ENCODE results near the gene BCAS3. TPM values are rescaled to one million over a fixed set of nuclear protein-coding genes. Genes with fewer than 3 reads are reported as not detected.

Gene BCAS3
- total RNA-seq, 1 donor from 2014 or later = 14.5 TPM

DNA sequence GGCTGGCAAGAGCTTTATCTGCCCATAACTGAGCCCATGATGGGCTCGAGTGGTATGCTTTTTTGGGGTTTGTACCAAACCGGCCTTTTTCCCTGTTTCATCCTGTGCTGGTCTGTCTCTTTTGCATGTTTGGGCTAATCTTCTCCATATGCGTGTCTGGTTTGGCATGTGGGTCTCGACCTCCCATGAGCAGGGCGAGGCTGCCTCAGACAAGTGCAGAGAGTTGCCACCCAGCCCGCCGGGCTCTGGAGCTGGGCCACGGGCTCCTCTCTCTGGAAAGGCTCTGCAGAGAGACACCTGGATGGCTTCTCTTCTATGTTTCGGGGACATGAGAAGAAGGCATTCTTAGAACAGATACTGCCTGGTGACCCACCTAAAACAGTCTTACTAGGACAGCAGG lies 654.2 kb downstream of the BCAS3 start:
- DNase-seq (ENCODE audit: low read depth) (no peak), FAIRE-seq (no peak)
- H4K20me1 ChIP-seq (ENCODE audit: insufficient read depth, low read length) = no peaks in the 10 kb centered on the region
- H3K27ac ChIP-seq (ENCODE audit: low read depth, low read length) = no peak overlapping the region
- H3K4me1 Mint-ChIP-seq (ENCODE audit: low read depth, unreplicated experiment) = peaks cover 4% of the 10 kb centered on the region
- H3K4me3 Mint-ChIP-seq (ENCODE audit: unreplicated experiment) = no peak overlapping the region
- H3K27ac Mint-ChIP-seq (ENCODE audit: unreplicated experiment) = no peak overlapping the region
- no peaks in the 10 kb centered on the region for H3K36me3 Mint-ChIP-seq (ENCODE audit: low read depth, unreplicated experiment)
- TF ChIP-seq, protein P1, sequence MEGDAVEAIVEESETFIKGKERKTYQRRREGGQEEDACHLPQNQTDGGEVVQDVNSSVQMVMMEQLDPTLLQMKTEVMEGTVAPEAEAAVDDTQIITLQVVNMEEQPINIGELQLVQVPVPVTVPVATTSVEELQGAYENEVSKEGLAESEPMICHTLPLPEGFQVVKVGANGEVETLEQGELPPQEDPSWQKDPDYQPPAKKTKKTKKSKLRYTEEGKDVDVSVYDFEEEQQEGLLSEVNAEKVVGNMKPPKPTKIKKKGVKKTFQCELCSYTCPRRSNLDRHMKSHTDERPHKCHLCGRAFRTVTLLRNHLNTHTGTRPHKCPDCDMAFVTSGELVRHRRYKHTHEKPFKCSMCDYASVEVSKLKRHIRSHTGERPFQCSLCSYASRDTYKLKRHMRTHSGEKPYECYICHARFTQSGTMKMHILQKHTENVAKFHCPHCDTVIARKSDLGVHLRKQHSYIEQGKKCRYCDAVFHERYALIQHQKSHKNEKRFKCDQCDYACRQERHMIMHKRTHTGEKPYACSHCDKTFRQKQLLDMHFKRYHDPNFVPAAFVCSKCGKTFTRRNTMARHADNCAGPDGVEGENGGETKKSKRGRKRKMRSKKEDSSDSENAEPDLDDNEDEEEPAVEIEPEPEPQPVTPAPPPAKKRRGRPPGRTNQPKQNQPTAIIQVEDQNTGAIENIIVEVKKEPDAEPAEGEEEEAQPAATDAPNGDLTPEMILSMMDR (IDR thresholded peaks at IDR 0.05; ENCODE audit: insufficient read depth, low read depth, low read length) = no peak
- TF ChIP-seq EZH2 (IDR thresholded peaks at IDR 0.05; ENCODE audit: insufficient read depth, low read length) = no peak
- peaks cover 2% of the 10 kb centered on the region for H3K27me3 Mint-ChIP-seq (ENCODE audit: low read depth, unreplicated experiment)
- H3K9me3 Mint-ChIP-seq (ENCODE audit: unreplicated experiment) = no peaks in the 10 kb centered on the region
- H3K9ac ChIP-seq (ENCODE audit: low read length) = no peak overlapping the region
- H2AFZ ChIP-seq (ENCODE audit: low read depth, low read length) = no peak overlapping the region
- H3K4me3 ChIP-seq (ENCODE audit: insufficient read depth, low read depth, low read length) = no peak overlapping the region
- H3K4me2 ChIP-seq (ENCODE audit: low read length) = no peak overlapping the region
- H3K36me3 ChIP-seq (ENCODE audit: insufficient read depth, low read length) = no peaks in the 10 kb centered on the region
- no peaks in the 10 kb centered on the region for H3K79me2 ChIP-seq (ENCODE audit: insufficient read depth, low read length)
- H3K27me3 ChIP-seq (ENCODE audit: insufficient read depth, low read length) = no peaks in the 10 kb centered on the region
- H3K4me1 ChIP-seq (ENCODE audit: insufficient read depth, low read length) = peaks cover 21% of the 10 kb centered on the region
- H3K9me3 ChIP-seq (ENCODE audit: insufficient read depth, low read depth, low read length) = no peaks in the 10 kb centered on the region

DNA sequence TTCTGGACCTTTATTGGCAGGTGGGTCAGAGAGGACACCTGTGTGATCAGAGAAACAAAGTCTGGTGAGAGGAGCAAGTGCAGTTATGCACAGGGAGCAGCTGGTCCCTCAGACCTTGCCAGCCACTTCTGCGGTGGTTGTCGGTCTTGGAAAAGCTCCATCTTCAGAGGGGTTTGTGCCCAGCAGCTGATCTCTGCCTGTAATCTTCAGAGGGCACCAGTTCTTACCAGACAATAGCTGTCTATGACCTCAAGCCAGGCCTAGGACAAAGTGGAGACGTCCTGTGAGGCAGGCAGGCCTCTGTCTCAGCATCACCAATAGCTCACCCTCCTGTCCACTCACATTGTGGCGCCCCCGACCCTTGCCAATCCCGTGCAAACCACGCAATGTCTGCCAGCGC lies 655.5 kb downstream of the BCAS3 start:
- no peak overlapping the region for H2AFZ ChIP-seq (ENCODE audit: low read depth, low read length)
- TF ChIP-seq, protein P1 (IDR thresholded peaks at IDR 0.05; ENCODE audit: insufficient read depth, low read depth, low read length) = no peak
- TF ChIP-seq EZH2 (IDR thresholded peaks at IDR 0.05; ENCODE audit: insufficient read depth, low read length) = no peak
- no peaks in the 10 kb centered on the region for H3K9me3 ChIP-seq (ENCODE audit: insufficient read depth, low read depth, low read length)
- H3K4me2 ChIP-seq (ENCODE audit: low read length) = no peak overlapping the region
- DNase-seq (ENCODE audit: low read depth) = no peak
- H3K4me3 ChIP-seq (ENCODE audit: insufficient read depth, low read depth, low read length) = no peak overlapping the region
- Mint-ChIP-seq H3K4me3 (ENCODE audit: unreplicated experiment) (no peak overlapping the region), H3K27me3 (ENCODE audit: low read depth, unreplicated experiment) (peaks cover 2% of the 10 kb centered on the region), H3K36me3 (ENCODE audit: low read depth, unreplicated experiment) (no peaks in the 10 kb centered on the region), H3K4me1 (ENCODE audit: low read depth, unreplicated experiment) (peaks cover 11% of the 10 kb centered on the region), H3K9me3 (ENCODE audit: unreplicated experiment) (no peaks in the 10 kb centered on the region), H3K27ac (ENCODE audit: unreplicated experiment) (peak overlapping the region; percentile 34)
- no peaks in the 10 kb centered on the region for H3K27me3 ChIP-seq (ENCODE audit: insufficient read depth, low read length)
- no peak overlapping the region for H3K9ac ChIP-seq (ENCODE audit: low read length)
- H3K36me3 ChIP-seq (ENCODE audit: insufficient read depth, low read length) = no peaks in the 10 kb centered on the region
- no peaks in the 10 kb centered on the region for H4K20me1 ChIP-seq (ENCODE audit: insufficient read depth, low read length)
- no peak overlapping the region for H3K27ac ChIP-seq (ENCODE audit: low read depth, low read length)
- no peak for FAIRE-seq
- peaks cover 34% of the 10 kb centered on the region for H3K4me1 ChIP-seq (ENCODE audit: insufficient read depth, low read length)
- H3K79me2 ChIP-seq (ENCODE audit: insufficient read depth, low read length) = no peaks in the 10 kb centered on the region

DNA sequence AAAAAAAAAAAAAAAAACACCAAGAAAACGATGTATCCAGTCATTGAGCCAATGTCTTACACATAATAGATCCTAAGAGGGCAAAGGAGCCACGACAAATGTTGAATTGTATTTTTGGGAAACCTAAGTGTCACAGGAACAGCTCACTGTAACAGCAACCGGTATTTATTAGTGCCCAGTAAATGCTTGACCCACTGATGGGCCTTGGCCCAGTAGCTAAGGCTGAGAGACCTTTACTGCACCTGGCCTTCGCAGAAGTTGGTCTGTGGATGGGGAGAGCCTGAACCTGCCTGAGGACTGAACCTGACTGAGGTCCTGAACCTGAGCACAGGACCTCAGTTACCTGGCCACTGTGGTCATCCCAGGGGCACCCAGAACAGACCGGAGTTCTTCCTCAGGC lies 657.0 kb downstream of the BCAS3 start:
- Mint-ChIP-seq H3K4me1 (ENCODE audit: low read depth, unreplicated experiment) (peaks cover 18% of the 10 kb centered on the region), H3K36me3 (ENCODE audit: low read depth, unreplicated experiment) (no peaks in the 10 kb centered on the region), H3K4me3 (ENCODE audit: unreplicated experiment) (no peak overlapping the region), H3K27ac (ENCODE audit: unreplicated experiment) (no peak overlapping the region), H3K9me3 (ENCODE audit: unreplicated experiment) (no peaks in the 10 kb centered on the region), H3K27me3 (ENCODE audit: low read depth, unreplicated experiment) (peaks cover 2% of the 10 kb centered on the region)
- no peaks in the 10 kb centered on the region for H3K27me3 ChIP-seq (ENCODE audit: insufficient read depth, low read length)
- H3K4me3 ChIP-seq (ENCODE audit: insufficient read depth, low read depth, low read length) = no peak overlapping the region
- no peaks in the 10 kb centered on the region for H3K79me2 ChIP-seq (ENCODE audit: insufficient read depth, low read length)
- no peaks in the 10 kb centered on the region for H3K36me3 ChIP-seq (ENCODE audit: insufficient read depth, low read length)
- no peak for DNase-seq (ENCODE audit: low read depth)
- H4K20me1 ChIP-seq (ENCODE audit: insufficient read depth, low read length) = no peaks in the 10 kb centered on the region
- H3K27ac ChIP-seq (ENCODE audit: low read depth, low read length) = peak overlapping the region; percentile 21
- TF ChIP-seq, protein P1 (IDR thresholded peaks at IDR 0.05; ENCODE audit: insufficient read depth, low read depth, low read length) = no peak
- TF ChIP-seq EZH2 (IDR thresholded peaks at IDR 0.05; ENCODE audit: insufficient read depth, low read length) = no peak
- FAIRE-seq = no peak
- no peaks in the 10 kb centered on the region for H3K9me3 ChIP-seq (ENCODE audit: insufficient read depth, low read depth, low read length)
- H3K4me2 ChIP-seq (ENCODE audit: low read length) = peak overlapping the region; percentile 9
- H3K9ac ChIP-seq (ENCODE audit: low read length) = no peak overlapping the region
- no peak overlapping the region for H2AFZ ChIP-seq (ENCODE audit: low read depth, low read length)
- peaks cover 45% of the 10 kb centered on the region for H3K4me1 ChIP-seq (ENCODE audit: insufficient read depth, low read length)
